Measurements from ENCODE around the gene DDC. TPM values are rescaled to one million over a fixed set of nuclear protein-coding genes. Genes with fewer than 3 reads are reported as not detected.

Gene DDC
- total RNA-seq, 1 donor from 2014 or later = not detected

DNA sequence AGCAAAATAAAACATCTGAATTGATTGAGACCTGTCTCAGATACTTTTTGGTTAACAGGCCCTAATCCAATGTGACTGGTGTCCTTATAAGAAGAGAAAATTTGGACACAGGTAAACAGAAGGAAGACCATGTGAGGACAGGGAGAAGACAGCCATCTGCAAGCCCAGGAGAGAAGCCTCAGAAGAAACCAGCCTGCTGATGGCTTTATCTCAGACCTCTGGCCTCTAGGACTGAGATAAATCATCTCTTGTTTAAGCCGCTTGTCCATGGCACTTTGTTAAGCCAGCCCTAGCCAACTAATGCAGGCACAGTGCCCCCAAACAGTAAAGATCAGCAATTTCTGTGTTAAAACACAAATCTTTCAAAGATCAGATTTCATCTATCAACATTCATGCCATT, 73.3 kb downstream of the DDC start:
- intact Hi-C loops (cut with micrococcal nuclease) = no loop called here
- Mint-ChIP-seq H3K27ac (no peak overlapping the region), H3K4me1 (no peaks in the 10 kb centered on the region), H3K9me3 (no peaks in the 10 kb centered on the region), H3K36me3 (ENCODE audit: low read depth) (no peaks in the 10 kb centered on the region), H3K4me3 (no peak overlapping the region), H3K27me3 (peaks cover 18% of the 10 kb centered on the region)
- no peak for TF ChIP-seq CTCF (IDR thresholded peaks at IDR 0.05)
- ATAC-seq (ENCODE audit: low read depth) (no peak), DNase-seq (no peak)
- CTCF ChIA-PET = no interaction called here
- POLR2A ChIA-PET = no interaction called here

GRCh38 chr7:50491209-50491608, 74.0 kb downstream of the DDC start:
- Mint-ChIP-seq H3K9me3 (no peaks in the 10 kb centered on the region), H3K4me1 (no peaks in the 10 kb centered on the region), H3K4me3 (no peak overlapping the region), H3K36me3 (ENCODE audit: low read depth) (no peaks in the 10 kb centered on the region), H3K27ac (no peak overlapping the region), H3K27me3 (peaks cover 16% of the 10 kb centered on the region)
- DNase-seq = no peak
- TF ChIP-seq CTCF (IDR thresholded peaks at IDR 0.05) = no peak
- intact Hi-C loops (cut with micrococcal nuclease) = no loop called here
- POLR2A ChIA-PET = no interaction called here
- ATAC-seq (ENCODE audit: low read depth) = no peak
- CTCF ChIA-PET = no interaction called here

- ChIA-PET POLR2A (no interaction called here), CTCF (no interaction called here)
- no peaks in the 10 kb centered on the region for H3K4me1 Mint-ChIP-seq
- H3K27me3 Mint-ChIP-seq = peaks cover 18% of the 10 kb centered on the region
- no peaks in the 10 kb centered on the region for H3K36me3 Mint-ChIP-seq (ENCODE audit: low read depth)
- DNase-seq = no peak
- H3K27ac Mint-ChIP-seq = no peak overlapping the region
- no peaks in the 10 kb centered on the region for H3K9me3 Mint-ChIP-seq
- H3K4me3 Mint-ChIP-seq = no peak overlapping the region
- no peak for ATAC-seq (ENCODE audit: low read depth)
- no peak for TF ChIP-seq CTCF (IDR thresholded peaks at IDR 0.05)
- intact Hi-C loops (cut with micrococcal nuclease) = no loop called here
Measured at GRCh38 chr7:50488379-50488778, 76.8 kb downstream of the DDC start.

GRCh38 chr7:50486512-50486911, 78.7 kb downstream of the DDC start:
- ChIA-PET CTCF (interaction anchor here (1.1 kb wide), 1 partner anchor 18 kb away, joined by 3 read pairs; no protein-coding TSS in a partner anchor), POLR2A (no interaction called here)
- DNase-seq (no peak), ATAC-seq (ENCODE audit: low read depth) (no peak)
- H3K36me3 Mint-ChIP-seq (ENCODE audit: low read depth) = no peaks in the 10 kb centered on the region
- TF ChIP-seq CTCF (IDR thresholded peaks at IDR 0.05) = no peak
- no peak overlapping the region for H3K27ac Mint-ChIP-seq
- intact Hi-C loops (cut with micrococcal nuclease) = no loop called here
- no peaks in the 10 kb centered on the region for H3K4me1 Mint-ChIP-seq
- H3K27me3 Mint-ChIP-seq = peaks cover 6% of the 10 kb centered on the region
- H3K4me3 Mint-ChIP-seq = no peak overlapping the region
- H3K9me3 Mint-ChIP-seq = no peaks in the 10 kb centered on the region

GRCh38 chr7:50481867-50482266, 83.3 kb downstream of the DDC start:
- DNase-seq = no peak
- H3K36me3 Mint-ChIP-seq (ENCODE audit: low read depth) = no peaks in the 10 kb centered on the region
- CTCF ChIA-PET = no interaction called here

More at GRCh38 chr7:50481867-50482266, 83.3 kb downstream of the DDC start:
- H3K4me1 Mint-ChIP-seq = no peaks in the 10 kb centered on the region
- TF ChIP-seq CTCF (IDR thresholded peaks at IDR 0.05) = no peak
- no peak overlapping the region for H3K27ac Mint-ChIP-seq
- peaks cover 15% of the 10 kb centered on the region for H3K27me3 Mint-ChIP-seq
- H3K9me3 Mint-ChIP-seq = no peaks in the 10 kb centered on the region
- no peak overlapping the region for H3K4me3 Mint-ChIP-seq
- intact Hi-C loops (cut with micrococcal nuclease) = no loop called here
- no peak for ATAC-seq (ENCODE audit: low read depth)
- POLR2A ChIA-PET = no interaction called here

Measured in activated B cell treated with CpG ODN at 0.5 μM for 24 hours (primary cell).